Hematopoietic multipotent progenitor cell treated with erythropoietin and hydrocortisone succinate and interleukin-3 and kit ligand, for 15 days (in vitro differentiated cells): Measurements from ENCODE around the gene HEYL.
"Not testable (repeated sequence)": the region's sequence is repeated elsewhere in the genome, so short reads cannot be mapped to it uniquely, and the experiment has no call there.

Source experiments
- DNase-seq: peaks from one replicate; pipeline ENCODE4 v3.0.0-alpha.2; 2015; ENCODE audit warnings: low spot score

The HEYL gene

DNA sequence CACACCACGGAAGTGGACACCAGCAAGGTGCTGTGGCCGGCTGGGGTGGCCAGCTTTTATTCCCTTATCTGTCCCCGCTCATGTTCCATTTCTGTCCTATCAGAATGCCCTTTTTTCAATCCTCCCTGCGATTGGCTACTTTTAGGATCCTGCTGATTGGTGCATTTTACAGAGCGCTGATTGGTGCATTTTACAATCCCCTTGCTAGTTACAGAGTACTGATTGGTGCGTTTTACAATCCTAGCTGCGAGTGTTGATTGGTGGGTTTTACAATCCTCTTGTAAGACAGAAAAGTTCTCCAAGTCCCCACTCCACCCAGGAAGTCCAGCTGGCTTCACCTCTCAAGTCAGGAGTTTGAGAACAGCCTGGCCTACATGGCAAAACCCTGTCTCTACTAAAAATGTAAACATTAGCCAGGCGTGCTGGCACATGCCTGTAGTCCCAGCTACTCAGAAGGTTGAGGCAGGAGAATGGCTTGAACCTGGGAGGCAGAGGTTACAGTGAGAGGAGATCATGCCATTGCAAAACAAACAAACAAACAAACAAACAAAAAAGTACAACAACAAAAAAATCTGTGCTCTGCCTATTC lies 37.7 kb downstream of the HEYL start:
- not testable (repeated sequence) for DNase-seq

DNA sequence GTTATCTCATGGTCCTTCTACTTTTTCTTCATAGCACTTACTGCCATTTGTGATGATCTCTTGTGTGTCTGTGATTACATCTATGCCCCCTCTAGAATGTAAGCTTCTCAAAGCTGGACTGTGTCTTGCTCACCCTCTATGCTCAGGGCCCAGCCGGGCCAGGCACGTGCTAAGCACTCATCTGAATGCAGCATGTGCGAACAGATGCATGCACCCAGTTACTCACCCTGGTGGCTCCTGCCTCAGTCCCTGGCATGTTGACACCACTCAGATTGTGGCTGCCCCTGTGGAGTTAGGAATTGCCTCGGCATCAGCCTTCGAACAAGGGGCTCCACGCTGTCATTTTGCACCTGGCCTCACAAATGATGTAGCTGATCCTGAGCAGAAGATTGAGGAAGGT lies 43.3 kb downstream of the HEYL start:
- DNase-seq, result no peak

DNA sequence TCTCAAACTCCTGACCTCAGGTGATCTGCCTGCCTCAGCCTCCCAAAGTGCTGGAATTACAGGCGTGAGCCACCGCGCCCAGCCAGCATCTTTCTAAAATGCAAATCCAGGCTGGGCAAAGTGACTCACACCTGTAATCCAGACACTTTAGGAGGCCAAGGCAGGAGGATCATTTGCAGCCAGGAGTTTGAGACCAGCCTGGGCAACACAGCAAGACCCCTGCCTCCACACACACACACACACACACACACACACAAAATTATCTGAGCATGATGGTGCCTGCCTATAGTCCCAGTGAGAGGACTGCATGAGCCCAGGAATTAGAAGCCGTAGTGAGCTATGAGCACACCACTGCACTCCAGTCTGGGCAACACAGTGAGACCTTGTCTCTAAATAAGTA lies 46.1 kb downstream of the HEYL start:
- no peak for DNase-seq

DNA sequence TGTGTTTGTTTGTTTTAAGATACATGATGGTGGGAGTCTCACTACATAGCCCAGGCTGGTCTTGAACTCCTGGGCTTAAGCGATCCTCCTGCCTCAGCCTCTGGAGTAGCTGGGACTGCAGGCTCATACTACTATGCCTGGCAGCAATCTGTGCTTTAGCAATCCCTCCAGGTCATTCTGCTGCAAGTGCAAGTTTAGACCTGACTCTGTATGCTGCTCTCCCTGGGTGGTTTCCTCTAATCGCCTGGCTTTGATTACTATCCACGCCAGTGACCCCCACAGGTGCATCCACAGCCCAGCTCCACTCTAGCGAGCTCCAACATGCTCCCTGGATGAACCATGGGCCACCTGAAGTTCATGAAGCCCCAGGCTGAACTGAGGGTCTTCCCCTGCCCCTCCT lies 47.4 kb downstream of the HEYL start:
- DNase-seq, result no peak

DNA sequence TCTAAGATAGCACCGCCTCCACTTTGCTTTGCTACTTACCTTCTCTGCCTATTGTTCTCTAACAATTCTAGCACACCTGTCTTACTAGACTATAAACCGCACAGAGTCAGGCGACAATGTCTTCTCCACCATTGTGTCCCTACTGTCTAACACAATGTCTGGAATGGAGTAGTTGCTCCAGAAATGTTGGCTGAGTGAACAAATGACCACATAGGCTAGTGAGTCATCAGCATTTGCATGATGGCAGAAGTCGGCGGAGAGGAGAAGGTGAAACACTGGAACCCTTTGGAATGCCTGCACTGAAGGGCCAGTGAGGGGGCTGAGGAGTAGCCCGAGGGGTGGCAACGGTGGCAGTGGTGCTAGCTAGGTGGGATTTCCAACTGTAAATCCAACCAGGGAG lies 48.9 kb downstream of the HEYL start:
- no peak for DNase-seq

DNA sequence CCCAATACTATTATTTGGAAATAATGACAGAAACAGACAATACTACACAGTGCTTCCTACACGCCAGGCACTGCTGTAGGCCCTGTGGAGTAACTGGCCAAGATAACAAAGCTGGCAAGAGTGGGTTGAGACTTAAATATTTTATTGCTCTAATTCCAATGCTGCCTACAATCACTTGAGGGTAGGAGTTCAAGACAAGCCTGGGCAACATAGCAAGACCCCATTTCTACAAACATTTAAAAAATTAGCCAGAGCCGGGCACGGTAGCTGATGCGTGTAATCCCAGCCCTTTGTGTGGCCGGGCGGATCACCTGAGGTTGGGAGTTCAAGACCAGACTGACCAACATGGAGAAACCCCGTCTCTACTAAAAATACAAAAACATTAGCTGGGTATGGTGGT lies 53.5 kb downstream of the HEYL start:
- no peak for DNase-seq

DNA sequence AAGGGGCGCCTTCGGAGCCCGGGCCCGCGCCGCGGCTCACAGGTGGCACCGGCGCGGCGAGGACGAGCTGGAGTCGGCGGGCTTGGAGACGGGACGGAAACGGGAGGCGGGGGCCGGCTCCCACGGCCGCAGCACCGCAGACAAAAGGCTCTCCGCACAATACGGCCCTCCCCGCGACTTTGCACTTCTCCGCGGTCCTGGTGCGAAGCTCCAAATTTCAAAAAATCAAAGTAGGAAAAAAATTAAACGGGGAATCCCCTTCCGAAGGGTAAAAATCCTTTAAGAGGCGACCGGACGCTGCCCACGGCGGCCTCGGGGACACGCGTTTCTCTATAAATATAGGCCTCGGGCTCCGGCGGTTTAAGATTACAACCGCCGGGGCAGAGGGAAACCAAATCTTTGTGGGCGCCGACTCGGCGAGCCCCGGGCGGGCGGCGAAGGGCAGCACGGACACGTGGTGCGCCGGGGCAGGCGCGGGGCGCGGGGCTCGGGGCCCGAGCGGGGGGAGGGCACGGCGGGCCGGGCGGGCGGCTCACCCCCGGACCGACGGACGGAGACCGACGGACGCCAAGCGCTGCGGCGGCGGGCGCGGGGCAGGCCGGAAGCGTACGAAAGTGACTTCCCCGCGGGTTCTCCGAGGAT lies 63.3 kb downstream of the HEYL start:
- no peak for DNase-seq

DNA sequence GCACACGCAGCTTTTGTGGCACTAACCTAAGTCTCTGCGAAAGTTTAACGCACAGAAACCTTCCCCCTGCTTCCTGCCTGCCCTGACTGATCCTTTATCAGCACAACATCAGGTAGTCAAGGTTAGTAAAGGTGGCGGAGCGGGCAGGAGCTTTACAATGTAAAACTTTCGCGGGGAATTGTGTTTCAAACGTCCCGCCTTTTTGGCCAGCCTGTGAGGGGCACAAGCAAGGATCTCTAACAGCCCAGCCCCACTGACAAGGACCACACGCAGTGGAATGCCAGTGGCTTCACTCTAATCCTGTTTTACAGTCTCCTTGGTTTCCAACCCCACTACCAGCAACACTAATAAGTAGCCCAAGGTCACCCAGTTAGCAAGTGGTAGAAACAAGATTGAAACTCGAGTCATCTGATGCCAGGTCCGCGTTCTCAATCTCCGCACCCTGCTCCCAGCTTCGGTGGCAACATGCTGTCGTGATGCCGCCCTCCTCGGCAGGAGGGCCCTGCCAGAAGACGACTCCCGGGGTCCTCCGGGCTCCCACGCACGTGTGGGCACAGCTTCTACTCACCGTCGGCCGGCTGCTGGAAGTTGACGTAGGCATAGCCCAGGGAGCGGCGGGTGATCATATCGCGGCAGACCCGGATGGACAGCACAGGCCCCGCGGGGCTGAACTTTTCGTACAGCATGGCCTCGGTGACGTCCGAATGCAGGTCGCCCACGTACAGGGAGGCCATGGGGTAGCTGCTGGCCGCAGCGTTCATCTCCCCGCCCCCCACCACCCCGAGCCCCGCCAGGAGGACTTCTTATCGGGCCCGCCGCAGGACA lies 64.0 kb downstream of the HEYL start:
- peak; percentile 36 for DNase-seq

DNA sequence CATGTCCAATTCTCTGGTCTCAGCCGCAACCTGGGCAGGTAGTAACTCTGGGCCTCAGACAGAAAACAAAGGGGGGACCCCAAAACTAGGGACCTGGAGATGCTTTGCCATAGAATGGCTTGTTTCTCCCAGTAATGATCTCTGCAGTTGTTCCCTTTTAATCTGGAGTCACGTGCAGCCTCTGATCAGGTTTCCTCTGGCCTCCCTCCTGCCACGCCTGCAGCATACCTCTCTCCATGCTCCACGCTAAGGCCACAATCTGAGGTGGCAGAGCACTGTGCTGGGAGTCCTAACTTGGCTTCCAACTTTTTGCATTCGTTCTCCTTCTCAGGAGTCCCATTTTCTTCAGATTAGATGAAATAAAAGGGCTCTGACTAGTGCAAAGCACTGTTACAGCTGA lies 64.8 kb downstream of the HEYL start:
- no peak for DNase-seq
